Umbilical cord (tissue), 2 donors: ENCODE measurements around the gene PNKD. TPM values are rescaled to one million over a fixed set of nuclear protein-coding genes. Genes with fewer than 3 reads are reported as not detected.
A peak's percentile ranks its signal among the peaks of the same experiment; 100 is the strongest.

Experiments
- DNase-seq: peaks from one replicate; pipeline ENCODE4 v3.0.0-alpha.2; 2015; ENCODE audit warnings: low spot score
- total RNA-seq: library from RNA; depleted of rRNA; stranded (reverse); fragments of >200 nt; gene quantifications from one replicate; pipeline ENCODE4 v1.2.3, GENCODE V29; 2014; ENCODE audit warnings: low replicate concordance; ENCODE audit not compliant: insufficient read depth

PNKD gene, protein sequence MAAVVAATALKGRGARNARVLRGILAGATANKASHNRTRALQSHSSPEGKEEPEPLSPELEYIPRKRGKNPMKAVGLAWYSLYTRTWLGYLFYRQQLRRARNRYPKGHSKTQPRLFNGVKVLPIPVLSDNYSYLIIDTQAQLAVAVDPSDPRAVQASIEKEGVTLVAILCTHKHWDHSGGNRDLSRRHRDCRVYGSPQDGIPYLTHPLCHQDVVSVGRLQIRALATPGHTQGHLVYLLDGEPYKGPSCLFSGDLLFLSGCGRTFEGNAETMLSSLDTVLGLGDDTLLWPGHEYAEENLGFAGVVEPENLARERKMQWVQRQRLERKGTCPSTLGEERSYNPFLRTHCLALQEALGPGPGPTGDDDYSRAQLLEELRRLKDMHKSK
- 7.7 TPM for total RNA-seq

DNA sequence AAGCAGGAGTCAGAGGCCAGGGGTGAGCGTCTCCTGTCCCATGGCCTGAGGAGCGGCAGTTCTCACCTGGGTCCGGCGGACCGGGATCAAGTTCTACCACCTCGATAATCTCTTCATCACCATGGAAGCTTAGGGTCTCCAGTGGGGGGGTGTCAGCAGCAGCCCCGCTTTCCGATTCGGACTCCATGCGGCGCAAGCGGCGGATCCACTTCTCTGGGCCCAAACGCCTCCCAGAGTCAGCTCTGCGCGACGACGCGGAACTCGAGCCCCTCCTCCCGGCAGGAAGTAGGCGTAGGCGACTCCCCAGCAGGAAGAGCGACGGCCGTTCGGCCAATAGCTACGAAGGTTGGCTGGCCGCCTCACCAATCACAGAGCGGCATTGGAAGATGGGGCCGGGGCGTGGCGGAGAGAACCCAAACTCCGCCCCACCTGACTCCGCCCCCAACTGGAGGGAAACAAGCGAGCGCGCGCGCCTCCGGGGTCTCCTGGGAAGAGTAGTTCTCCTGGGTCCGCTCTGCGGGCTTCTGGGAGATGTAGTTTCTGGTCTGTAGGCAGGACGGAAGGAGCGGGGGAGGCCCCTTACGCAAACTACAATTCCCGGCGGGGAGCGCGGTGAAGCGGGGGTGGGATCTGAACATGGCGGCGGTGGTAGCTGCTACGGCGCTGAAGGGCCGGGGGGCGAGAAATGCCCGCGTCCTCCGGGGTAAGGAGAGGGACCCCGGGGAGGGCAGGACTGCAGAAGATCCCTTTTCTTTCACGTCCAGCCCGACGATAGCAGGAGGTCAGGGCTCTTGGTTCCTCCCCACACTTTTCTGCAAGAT lies at the start of gene PNKD, which contains the start of gene AAMP:
PNKD (plus strand) TSS at position 620 of the 821 bp plus-strand sequence; CDS start at position 637, 17 bp downstream.
AAMP (minus strand) TSS at position 238 of the 821 bp plus-strand sequence; CDS start at position 187, 51 bp downstream.
- peak; percentile 100 for DNase-seq

DNA sequence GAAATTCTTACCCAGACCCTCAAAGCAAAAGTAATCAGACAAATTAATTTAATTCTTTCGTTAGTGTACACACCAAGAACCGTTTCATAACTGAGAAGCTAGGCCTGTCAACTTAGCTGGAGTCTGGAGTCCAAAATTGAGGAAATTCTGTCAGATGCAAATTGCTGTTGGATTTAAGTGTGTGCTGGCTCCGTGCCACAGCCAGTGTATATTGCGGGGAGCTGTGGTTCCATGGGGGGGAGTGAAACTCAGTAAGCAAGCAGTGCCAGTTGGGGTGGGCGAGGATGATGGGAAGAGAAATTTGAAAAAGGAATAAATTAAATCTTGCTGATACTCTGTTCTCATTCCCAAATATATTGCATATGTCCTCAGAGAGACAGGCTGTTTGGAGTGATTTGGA lies 49.3 kb upstream of the PNKD start:
- no peak for DNase-seq

DNA sequence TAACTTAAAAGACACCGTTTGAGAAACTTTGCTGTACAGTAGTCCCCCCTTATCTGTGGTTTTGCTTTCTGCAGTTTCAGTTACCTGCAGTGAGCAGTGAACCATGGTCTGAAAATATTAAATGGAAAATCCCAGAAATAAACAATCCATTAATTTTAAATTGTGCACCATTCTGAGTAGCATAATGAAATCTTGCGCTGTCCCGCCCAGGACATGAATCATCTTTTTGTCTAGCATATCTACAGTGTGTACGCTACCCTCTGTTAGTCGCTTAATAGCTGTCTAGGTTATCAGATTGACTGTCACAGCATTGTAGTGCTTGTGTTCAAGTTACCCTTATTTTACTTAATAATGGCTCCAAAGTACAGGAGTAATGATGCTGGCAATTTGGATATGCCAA lies 47.3 kb upstream of the PNKD start:
- DNase-seq, result no peak

DNA sequence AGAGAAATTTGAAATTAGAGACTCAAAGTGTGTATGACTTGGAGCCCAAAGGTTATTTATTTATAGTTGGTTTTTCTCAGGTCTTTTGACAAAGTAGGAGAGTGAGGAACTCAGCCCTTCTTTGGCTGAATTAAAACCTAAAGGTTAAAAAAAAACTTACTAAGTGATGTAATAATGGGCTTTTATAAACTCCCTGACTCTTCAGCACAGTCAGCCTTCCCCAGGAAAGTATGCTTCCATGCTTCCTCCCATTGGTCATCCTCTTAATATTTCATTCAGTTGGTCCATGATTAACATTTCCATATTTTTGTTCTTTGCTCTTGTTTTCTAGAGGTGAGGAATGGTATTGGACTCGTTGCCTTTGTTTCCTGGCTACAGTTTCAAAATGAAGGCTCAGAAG lies 46.1 kb upstream of the PNKD start:
- no peak for DNase-seq

DNA sequence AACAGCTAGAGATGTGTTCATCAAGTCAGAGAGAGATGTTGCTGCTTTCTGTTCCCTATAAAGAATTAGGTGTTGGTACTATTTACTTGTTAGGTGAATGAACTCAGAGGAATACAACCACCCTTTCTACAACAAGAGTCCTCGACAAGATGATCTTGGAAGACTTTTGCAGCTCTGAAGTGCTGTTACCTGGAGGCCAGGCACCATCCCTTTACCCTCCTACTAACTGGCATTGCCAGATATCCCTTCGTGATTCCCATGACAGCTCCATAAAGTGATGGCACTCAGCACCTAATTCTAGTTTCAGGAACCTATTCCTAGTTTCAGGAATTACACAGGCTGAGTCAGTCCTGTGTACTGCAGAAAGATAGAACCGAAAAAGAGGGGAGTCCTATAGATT lies 43.4 kb upstream of the PNKD start:
- DNase-seq, result no peak

DNA sequence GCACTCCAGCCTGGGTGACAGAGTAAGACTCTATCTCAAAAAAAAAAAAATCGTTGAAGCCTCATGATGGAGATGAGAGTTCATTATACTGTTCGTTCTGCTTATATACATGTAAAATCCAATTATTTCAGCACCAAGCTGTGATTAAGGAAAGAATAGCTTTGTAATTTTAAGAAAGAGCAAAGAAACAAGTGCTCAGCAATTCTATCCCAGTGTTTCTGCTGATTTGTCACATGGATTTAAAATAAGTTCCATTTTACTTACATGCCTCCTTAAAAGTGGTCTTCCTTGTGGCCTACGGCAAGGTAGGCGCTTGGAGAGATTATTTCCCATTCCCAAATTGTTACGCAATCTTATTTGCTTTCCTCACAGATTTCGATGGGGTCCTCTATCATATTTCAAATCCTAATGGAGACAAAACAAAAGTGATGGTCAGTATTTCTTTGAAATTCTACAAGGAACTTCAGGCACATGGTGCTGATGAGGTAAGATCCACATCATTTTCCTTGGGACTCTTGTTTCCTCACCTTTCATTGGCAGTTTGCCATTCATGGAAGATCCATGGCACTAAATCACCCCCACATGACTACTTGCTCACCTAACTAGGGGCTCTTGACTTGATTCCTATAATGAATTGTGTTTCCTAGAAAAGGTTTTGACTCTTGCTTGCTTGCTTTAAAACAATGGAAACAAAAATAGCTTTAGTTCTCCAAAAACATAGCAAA lies 41.8 kb upstream of the PNKD start:
- no peak for DNase-seq

DNA sequence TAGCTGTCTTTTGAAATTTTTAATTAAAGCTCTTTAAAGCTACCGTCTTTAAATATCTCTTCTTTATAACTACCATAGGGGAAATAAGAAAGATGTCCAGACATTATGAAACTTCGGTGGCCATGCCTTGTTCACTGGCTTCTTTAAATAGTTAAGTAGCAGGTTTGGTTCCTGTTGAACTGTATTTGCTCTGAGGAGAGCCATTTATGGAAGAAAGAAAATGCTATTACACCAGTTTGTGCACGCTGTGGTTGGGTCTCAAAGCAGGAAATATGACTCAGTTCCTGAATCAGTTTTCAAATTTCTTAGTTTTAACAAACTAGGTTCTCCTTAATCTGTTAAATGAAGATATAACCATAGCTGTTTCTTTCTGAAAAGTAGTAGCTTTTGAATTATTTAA lies 41.1 kb upstream of the PNKD start:
- peak; percentile 80 for DNase-seq

DNA sequence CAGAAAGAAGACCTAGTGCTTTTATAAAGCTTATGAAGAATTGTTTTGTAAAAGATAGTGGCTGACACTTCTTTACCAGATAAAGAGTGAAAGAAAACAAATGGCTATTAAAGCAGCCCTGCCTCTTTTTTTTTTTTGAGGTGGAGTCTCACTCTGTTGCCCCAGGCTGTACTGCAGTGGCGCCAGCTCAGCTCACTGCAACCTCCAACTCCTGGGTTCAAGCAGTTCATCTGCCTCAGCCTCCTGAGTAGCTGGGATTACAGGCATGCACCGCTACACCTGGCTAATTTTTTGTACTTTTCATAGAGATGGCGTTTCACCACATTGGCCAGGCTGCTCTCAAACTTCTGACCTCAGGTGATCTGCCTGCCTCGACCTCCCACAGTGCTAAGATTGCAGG lies 40.5 kb upstream of the PNKD start:
- no peak for DNase-seq

DNA sequence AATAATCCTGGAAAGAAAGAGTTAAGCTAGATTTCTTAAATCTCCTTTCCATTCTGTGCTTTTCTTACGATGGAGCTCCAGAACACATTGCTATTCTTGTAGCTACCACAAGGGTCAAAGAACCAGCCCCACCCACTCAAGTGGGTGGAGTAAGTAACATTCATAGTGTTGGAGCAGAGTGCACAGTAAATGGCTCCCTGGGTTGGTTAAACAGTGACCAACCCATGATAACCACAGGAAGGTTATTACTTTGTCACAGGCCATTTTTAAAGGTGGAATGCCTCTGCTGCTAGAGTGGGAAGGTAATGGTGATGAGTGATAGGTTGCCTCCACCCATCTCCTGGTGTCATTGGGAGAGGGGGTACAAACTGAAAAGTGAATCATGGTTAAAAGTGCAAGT lies 39.4 kb upstream of the PNKD start:
- no peak for DNase-seq

DNA sequence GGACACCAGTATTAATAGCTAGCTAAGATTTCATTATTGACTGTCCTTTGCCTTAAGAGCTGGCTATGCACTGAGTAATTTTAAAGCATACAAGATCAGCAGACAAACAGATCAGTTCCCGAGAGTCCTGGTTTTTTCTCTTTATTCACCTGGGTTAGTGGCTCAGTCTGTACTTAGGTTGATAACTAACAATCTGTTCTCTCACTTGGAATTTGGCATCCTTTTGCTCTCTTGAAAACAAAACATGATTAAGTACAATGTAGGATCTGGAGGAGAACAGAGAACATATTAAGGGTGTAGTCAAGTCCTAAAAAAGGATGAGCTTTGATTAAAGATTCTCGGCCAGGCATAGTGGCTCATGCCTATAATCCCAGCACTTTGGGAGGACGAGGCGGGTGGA lies 36.8 kb upstream of the PNKD start:
- no peak for DNase-seq

DNA sequence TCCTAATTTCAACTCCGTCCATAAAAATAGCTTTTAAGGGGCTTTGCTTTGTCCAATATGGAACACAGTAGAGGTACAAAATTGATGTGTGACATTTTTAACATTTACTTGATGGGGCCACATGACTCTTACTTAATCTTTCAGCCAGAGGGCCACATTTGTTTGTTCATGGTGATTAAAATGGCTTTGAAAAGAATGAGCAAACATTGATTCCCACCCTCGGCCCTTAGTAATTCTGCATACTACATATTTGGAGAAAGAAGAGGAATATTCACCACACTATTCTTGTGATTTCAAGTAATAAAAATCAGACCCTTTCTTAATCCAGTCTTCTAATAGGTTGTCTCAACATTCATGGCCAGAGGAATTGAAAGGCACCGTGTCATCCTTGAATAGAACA lies 35.8 kb upstream of the PNKD start:
- no peak for DNase-seq

DNA sequence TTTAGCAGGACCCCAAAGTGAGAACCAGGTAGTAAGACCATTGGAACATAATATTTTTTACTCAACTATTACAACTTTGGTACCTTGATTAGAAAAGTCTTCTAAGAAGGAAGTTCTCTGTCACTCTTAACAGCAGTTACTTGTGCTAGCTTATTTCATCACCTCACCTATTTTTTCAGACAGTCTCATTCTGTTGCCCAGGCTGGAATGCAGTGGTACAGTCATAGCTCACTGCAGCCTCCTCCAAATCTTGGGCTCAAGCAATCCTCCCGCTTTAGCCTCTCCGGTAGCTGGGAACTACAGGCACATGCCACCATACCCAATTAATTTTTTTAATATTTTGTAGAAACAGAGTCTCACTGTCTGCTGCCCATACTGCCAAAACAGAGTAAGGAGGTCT lies 35.3 kb upstream of the PNKD start:
- no peak for DNase-seq

DNA sequence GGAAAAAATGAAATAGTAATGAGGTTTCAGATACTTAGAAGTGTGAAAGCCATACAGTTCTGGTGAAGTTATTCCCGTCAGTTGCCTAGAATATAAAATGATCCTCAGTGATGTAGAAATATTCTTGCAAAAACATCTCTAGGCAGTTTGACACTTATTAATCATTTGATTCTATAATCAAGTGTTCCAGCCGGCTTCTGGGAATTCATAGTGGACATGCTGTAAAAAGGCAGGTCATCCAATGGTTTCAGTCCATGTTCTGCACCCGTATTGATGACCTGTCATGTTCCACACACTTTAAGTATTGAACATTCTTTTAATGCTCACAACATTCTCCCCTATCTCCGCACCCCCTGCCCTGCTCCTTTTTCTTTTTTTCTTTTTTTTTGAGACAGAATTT lies 33.5 kb upstream of the PNKD start:
- DNase-seq, result no peak

DNA sequence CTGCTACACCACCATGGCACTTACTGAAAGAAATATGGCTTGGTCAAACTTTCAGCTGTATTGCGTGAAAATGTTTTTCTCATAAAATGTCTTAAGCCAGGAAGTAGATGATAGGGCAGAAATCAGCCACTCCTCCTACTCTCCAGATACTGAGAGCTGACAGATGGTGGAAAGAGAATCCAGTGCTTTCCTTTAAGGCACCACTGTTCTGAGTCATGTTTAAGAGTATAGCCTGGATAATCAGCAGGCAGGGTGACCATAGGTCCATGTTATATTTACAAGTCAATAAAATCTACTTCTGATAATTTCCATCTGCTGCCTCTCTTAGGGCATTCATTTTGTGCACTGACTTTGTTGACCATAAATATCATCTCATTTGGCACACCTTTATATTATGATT lies 31.4 kb upstream of the PNKD start:
- peak; percentile 52 for DNase-seq

DNA sequence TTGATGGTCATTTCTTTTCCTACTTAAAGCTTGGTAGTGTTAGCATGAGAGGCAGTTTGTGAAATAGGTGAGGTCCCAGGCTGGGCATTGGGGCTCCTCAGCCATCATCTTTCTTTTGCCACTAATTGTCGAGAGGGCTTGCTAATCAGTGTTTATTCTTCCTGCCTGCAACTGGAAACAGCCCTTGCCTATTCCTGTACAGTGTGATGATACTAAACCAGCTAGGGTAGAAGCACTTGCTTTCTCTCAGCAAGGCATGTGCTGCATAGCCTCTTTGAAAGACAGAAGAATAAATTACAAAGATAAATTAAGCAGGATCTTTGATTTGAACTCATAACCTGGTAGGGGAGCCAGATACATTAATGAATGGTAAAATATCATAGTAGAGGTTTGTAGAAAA lies 26.1 kb upstream of the PNKD start:
- DNase-seq, result no peak

DNA sequence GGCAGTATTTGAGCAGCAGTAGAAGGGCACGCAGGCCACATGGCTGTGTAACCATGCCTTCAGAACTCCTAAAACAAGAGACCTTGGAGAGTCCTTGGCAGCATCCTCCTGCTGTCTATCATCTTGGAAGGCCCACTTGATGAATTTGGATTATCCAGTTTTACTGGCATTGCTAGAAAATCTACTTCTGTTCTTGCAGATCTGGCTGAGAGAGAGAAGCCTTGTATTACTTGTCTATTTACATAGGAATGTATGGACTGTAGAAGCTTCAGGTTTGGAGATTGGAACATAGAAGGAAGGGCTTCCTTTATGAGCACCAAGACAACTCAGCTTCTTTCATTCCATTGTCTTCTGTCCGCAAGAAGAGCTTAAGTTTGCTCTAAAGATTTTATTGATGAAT lies 25.7 kb upstream of the PNKD start:
- DNase-seq, result no peak

DNA sequence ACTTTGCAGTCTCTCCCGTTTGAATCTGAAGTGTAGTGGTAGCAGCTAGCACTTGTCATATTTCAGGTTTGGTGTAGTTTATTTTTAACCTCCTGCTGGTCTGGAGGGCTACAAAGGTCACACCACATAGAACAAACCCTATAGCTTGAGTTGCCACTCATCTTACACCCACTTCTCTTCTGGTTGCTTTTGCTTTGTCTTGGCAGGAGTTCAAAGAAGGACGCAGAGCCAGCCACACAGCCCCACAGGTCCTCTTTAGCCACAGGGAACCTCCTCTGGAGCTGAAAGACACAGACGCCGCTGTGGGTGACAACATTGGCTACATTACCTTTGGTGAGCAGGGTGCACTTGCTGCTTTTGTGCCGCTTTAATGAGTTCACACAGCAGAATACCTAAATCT lies 25.1 kb upstream of the PNKD start:
- no peak for DNase-seq

DNA sequence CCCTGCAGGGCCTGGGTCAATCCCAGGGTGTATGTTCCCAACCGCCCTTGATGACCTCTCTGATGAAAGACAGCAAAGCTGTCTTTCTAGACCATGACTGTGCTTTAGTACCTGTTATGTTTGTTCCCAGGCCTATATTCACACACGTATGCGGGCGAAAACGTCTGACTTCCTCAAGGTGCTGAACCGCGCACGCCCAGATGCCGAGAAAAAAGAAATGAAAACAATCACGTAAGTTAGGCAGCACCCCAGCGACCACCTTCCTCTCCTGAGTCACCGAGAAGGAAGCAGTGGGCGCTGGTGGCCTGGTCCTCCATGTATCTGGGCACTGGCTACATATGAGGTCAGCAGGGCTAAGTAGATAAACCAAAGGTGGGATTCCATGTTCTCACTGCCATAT lies 20.6 kb upstream of the PNKD start:
- no peak for DNase-seq

DNA sequence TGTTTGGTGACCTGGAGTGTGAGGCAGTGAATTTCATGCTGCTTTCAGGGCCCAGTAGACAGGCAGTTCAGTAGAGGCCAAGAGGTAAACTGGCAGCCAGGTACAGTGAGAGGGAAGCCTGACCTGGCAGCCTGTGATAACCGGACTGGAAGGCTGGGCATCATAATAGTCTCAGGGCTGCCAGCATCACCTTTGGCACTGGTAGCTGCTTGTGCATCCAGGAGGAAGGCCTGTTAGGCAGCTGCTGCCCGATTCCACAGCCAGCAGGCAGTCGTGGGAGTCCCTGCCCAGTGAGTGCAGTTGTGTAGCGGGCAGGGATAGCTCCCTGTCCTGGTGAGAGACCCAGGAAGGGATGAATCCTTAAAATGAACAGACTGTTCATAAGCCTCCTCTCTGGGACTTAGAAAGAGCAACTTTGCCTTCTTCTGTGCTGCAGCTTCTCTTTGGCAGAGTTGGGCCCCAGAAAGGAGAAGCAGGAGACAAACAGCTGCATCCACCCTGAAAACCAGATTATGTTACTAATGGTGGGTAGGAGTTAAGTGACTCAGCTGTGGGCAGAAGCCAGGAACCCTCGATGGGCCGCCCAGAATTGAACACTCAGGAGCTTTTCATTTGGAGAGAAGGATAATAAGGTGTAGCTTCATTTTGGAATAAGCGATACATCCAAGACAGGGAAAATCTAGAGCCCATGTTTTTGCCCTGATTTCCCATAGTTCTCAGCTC lies 17.6 kb upstream of the PNKD start:
- no peak for DNase-seq

DNA sequence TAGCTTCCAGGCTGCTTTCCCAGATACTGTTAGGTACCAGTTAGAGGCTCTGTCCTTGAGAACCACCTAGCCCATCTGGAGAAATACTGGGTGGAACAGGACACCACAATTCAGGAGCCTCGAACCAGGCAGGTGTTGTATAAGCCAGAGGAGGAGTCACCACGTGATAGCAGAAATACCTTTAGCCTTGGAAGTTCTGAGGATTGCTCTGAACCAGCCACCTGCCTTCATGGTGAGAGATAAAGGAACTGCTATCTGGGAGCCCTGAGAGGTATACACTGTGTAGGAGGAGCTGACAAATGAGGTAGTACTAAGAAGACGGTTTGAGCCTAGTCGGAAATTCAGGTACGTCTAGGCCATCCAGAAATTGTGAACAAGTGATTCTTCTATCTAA lies 17.1 kb upstream of the PNKD start:
- DNase-seq, result no peak

DNA sequence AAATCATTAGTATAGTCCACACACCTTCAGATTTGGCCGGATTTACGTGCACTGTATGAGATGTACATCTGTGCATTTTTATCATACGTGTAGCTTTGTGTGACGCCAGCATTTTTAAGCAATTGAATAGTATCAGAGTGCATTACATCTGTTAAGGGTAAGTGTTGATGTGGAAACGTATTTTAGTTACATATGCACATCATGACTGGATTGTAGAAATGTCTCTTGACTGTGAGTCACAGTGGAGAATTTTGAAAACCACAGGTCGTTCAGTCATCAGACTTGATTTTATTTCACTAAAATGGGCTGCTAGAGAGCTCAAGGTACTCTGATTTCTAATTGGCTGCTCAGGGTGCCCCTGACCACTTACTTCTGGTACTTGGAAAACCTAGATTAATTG lies 14.9 kb upstream of the PNKD start:
- DNase-seq, result no peak
